ENCODE measurements around the gene PFAS.
"Not testable (repeated sequence)": the region's sequence is repeated elsewhere in the genome, so short reads cannot be mapped to it uniquely, and the experiment has no call there.

PFAS gene

GRCh38 chr17:8248751-8249607 lies at the start of gene PFAS:
PFAS (plus strand) TSS chr17:8249289; CDS start chr17:8253938, 4,649 bp downstream.
- DNase-seq = peak; percentile 97

- no peak for DNase-seq
Observed at GRCh38 chr17:8204761-8205555, 44.1 kb upstream of the PFAS start.

DNA sequence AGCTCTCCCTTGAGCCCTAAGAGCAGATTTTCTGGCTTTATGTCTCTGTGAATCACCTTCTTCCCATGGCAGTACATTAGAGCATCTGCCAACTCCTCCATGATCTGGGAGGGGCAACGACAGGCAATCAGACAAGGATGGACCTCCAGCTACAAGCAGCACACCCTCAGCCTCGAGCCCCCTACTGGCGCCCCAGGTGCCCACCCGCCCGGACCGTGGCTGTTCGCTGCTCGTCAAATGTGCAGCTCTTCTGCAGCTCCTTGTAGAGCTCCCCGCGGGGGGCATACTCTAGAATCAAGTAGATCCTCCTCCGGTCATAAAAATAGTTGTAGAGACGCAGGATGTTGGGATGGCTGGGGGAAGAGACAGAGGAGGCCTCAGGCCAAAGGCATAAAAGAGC lies 42.6 kb upstream of the PFAS start:
- DNase-seq = no peak

- DNase-seq = peak; percentile 96
Observed at GRCh38 chr17:8209907-8210760, 39.0 kb upstream of the PFAS start, which contains the start of gene AURKB. AURKB (minus strand) TSS chr17:8210575; CDS start chr17:8210224, 351 bp downstream.

GRCh38 chr17:8210761-8211458 lies 38.2 kb upstream of the PFAS start:
- DNase-seq = no peak

- DNase-seq = no peak
Observed at GRCh38 chr17:8212312-8213180, 36.5 kb upstream of the PFAS start.

GRCh38 chr17:8214000-8214399 lies 35.1 kb upstream of the PFAS start:
- DNase-seq = not testable (repeated sequence)

- DNase-seq = peak; percentile 93
Observed at GRCh38 chr17:8220783-8221662, 28.1 kb upstream of the PFAS start.

DNA sequence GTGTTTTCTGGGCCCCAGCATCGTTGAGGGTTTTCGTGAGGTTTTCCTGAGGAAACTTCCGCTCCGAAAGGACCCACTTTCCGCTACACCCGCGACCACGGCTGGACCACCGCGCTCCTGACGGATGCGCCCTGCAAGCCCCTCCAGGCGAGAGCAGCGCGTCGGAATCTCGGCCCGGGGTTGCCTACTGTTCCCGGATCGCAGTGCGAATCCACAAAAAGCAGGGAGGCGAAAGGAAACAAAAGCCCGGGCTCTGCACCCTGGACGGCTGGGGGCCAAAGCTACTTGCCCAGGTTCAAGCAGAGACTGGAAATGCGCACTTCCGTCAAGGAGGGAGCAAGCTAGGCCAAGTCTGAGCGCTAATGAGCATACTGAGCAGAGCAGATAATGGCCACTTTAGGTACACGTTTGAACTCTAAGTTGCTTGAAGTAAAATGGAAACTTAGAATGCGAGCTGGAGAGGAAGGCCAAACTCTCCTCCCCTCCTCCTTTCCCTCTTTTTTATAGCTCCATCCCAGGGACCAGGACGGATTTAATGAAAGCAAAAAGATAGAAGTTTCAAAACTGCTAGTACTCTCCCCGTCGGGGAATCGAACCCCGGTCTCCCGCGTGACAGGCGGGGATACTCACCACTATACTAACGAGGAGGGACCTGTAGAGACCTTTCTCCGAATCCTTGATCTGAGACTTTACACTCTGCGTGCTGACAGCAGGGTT lies 27.3 kb upstream of the PFAS start:
- peak; percentile 90 for DNase-seq

GRCh38 chr17:8222380-8222629 lies 26.8 kb upstream of the PFAS start:
- DNase-seq = peak; percentile 76

DNA sequence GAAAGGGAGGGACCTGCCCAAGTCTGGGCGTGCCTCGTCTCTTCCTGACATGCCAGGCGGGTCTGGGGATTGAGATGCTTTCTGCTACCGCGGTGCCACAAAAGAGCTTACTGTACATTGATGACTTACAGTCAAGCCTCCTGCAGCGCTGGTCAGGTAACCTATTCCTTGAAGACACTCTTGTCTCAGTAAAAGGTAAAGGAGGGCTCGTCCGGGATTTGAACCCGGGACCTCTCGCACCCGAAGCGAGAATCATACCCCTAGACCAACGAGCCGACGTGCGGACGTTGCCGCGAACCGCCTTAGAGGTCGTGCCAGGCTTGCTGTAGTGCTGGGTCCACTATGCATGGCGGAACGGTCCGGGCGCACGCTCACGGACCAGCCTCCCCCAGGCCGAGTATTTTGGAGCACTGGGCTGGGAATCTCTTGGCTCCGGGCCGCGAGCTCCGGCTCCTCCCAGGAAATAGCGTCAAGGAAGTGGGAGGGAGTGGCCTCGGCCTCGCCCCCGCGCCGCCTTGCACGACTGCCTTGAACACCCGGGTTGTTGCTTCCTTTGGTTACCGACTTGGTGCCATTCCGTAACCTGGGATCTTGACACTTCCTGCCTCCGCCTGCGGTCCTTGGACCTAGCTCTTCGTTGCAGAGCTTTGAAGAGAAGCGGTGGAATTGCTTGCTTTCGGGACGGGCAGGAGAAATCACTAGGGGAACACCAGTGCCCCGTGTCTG lies 26.3 kb upstream of the PFAS start:
- peak; percentile 86 for DNase-seq

- DNase-seq = peak; percentile 46
Observed at GRCh38 chr17:8223356-8224126, 25.5 kb upstream of the PFAS start.

GRCh38 chr17:8224891-8225812 lies 23.9 kb upstream of the PFAS start:
- no peak for DNase-seq

- peak; percentile 63 for DNase-seq
Observed at GRCh38 chr17:8225813-8226535, 23.1 kb upstream of the PFAS start.

- DNase-seq = peak; percentile 94
Observed at GRCh38 chr17:8226536-8227237, 22.4 kb upstream of the PFAS start.

- no peak for DNase-seq
Observed at GRCh38 chr17:8227238-8227581, 21.9 kb upstream of the PFAS start.

Measured in NCI-H1105 (cell line).